SJSA1 (cell line): ENCODE data around the gene TSEN34. TPM values are rescaled to one million over a fixed set of nuclear protein-coding genes. Genes with fewer than 3 reads are reported as not detected.
"Not testable (repeated sequence)": the region's sequence is repeated elsewhere in the genome, so short reads cannot be mapped to it uniquely, and the experiment has no call there.

Experiments used
- DNase-seq, 2 experiments: peaks; one replicate each; pipeline ENCODE4 v3.0.0-alpha.2; 2015 to 2020; ENCODE audit warnings: low spot score in 2 of 2, low read depth in 1 of 2
- H3K27ac ChIP-seq: fragments of 250-450 bp; sonication (Bioruptor Pico); 2 replicates; pipeline ENCODE4 v1.5.1; 2020; ENCODE audit warnings: mild to moderate bottlenecking, moderate library complexity
- H3K27me3 ChIP-seq: fragments of 250-450 bp; sonication (Bioruptor Pico); replicated peaks from 2 replicates; pipeline ENCODE4 v1.5.1; 2020; ENCODE audit warnings: mild to moderate bottlenecking, moderate library complexity
- H3K36me3 ChIP-seq: fragments of 250-450 bp; sonication (Bioruptor Pico); 2 replicates; pipeline ENCODE4 v1.5.1; 2020; ENCODE audit warnings: mild to moderate bottlenecking
- H3K4me1 ChIP-seq: fragments of 250-450 bp; sonication (Bioruptor Pico); replicated peaks from 2 replicates; pipeline ENCODE4 v1.6.1; 2021; ENCODE audit warnings: mild to moderate bottlenecking
- H3K4me3 ChIP-seq: fragments of 250-450 bp; sonication (Bioruptor Pico); 2 replicates; pipeline ENCODE4 v1.5.1; 2020; ENCODE audit warnings: mild to moderate bottlenecking
- H3K9me3 ChIP-seq: fragments of 250-450 bp; sonication (Bioruptor Pico); replicated peaks from 2 replicates; pipeline ENCODE4 v1.5.1; 2020; ENCODE audit warnings: mild to moderate bottlenecking
- total RNA-seq: library from RNA; depleted of rRNA; stranded (reverse); fragments of >200 nt; shearing (Covaris generic); gene quantifications from 2 replicates; pipeline ENCODE4 v1.2.3, GENCODE V29; 2014

The TSEN34 gene
- total RNA-seq, 1 experiment from 2014 or later = 85.4 TPM

- no peak overlapping the region for H3K4me3 ChIP-seq
- no peak overlapping the region for H3K27ac ChIP-seq
- no peaks in the 10 kb centered on the region for H3K9me3 ChIP-seq
- DNase-seq = no peak
- H3K27me3 ChIP-seq = no peaks in the 10 kb centered on the region
- H3K36me3 ChIP-seq = no peaks in the 10 kb centered on the region
- peaks cover 3% of the 10 kb centered on the region; the same call in 1 of the 2 replicates for H3K4me1 ChIP-seq
These were observed 21.9 kb upstream of the TSEN34 start for GRCh38 chr19:54169149-54169740.

GRCh38 chr19:54171736-54172431, 19.2 kb upstream of the TSEN34 start:
- H3K36me3 ChIP-seq, H3K27ac ChIP-seq, DNase-seq, H3K27me3 ChIP-seq, H3K4me3 ChIP-seq, H3K4me1 ChIP-seq, H3K9me3 ChIP-seq: not testable (repeated sequence)

GRCh38 chr19:54172471-54173358, 18.4 kb upstream of the TSEN34 start, which contains the start of gene TMC4:
Gene TMC4 (minus strand): TSS chr19:54173160. CDS start chr19:54173117, 43 bp downstream.
- Histone ChIP-seq H3K4me3 (no peak within 1 kb of the TSS), H3K9me3 (no peaks in the 10 kb centered on the region), H3K4me1 (peaks cover 3% of the 10 kb centered on the region; the same call in 1 of the 2 replicates), H3K27me3 (no peaks in the 10 kb centered on the region), H3K36me3 (peaks cover 8% of the 10 kb centered on the region; the same call in 1 of the 2 replicates), H3K27ac (no peak within 1 kb of the TSS)
- DNase-seq = no peak

GRCh38 chr19:54173359-54173699, 17.8 kb upstream of the TSEN34 start:
- no peak for DNase-seq
- H3K4me1 ChIP-seq = peaks cover 1% of the 10 kb centered on the region; the same call in 1 of the 2 replicates
- peaks cover 13% of the 10 kb centered on the region for H3K36me3 ChIP-seq
- H3K27me3 ChIP-seq = no peaks in the 10 kb centered on the region
- no peaks in the 10 kb centered on the region for H3K9me3 ChIP-seq
- H3K27ac ChIP-seq = no peak overlapping the region
- H3K4me3 ChIP-seq = no peak overlapping the region

- Histone ChIP-seq H3K4me1 (no peaks in the 10 kb centered on the region), H3K36me3 (peaks cover 22% of the 10 kb centered on the region), H3K4me3 (no peak overlapping the region), H3K9me3 (no peaks in the 10 kb centered on the region), H3K27me3 (no peaks in the 10 kb centered on the region), H3K27ac (no peak overlapping the region)
- no peak for DNase-seq
These were observed 16.9 kb upstream of the TSEN34 start for GRCh38 chr19:54173951-54174834.

- no peak for DNase-seq
- Histone ChIP-seq H3K4me1 (no peaks in the 10 kb centered on the region), H3K36me3 (peaks cover 51% of the 10 kb centered on the region)
These were observed 12.4 kb upstream of the TSEN34 start for GRCh38 chr19:54178581-54179261.

GRCh38 chr19:54179262-54179852, 11.8 kb upstream of the TSEN34 start:
- DNase-seq = no peak
- Histone ChIP-seq H3K4me3 (no peak overlapping the region), H3K27me3 (no peaks in the 10 kb centered on the region), H3K27ac (no peak overlapping the region), H3K36me3 (peaks cover 53% of the 10 kb centered on the region), H3K9me3 (no peaks in the 10 kb centered on the region), H3K4me1 (no peaks in the 10 kb centered on the region)

More at GRCh38 chr19:54178581-54179261, 12.4 kb upstream of the TSEN34 start:
- Histone ChIP-seq H3K4me3 (no peak overlapping the region), H3K27ac (no peak overlapping the region), H3K9me3 (no peaks in the 10 kb centered on the region), H3K27me3 (no peaks in the 10 kb centered on the region)

GRCh38 chr19:54179921-54180461, 11.1 kb upstream of the TSEN34 start:
- Histone ChIP-seq H3K27ac (no peak overlapping the region), H3K4me3 (no peak overlapping the region), H3K36me3 (peaks cover 53% of the 10 kb centered on the region), H3K4me1 (no peaks in the 10 kb centered on the region), H3K27me3 (no peaks in the 10 kb centered on the region), H3K9me3 (no peaks in the 10 kb centered on the region)
- DNase-seq = no peak

- H3K27ac ChIP-seq = no peak overlapping the region
- no peaks in the 10 kb centered on the region for H3K27me3 ChIP-seq
- H3K4me1 ChIP-seq = no peaks in the 10 kb centered on the region
- H3K4me3 ChIP-seq = no peak overlapping the region
- H3K36me3 ChIP-seq = peaks cover 53% of the 10 kb centered on the region
- no peaks in the 10 kb centered on the region for H3K9me3 ChIP-seq
- DNase-seq = no peak
These were observed 10.4 kb upstream of the TSEN34 start for GRCh38 chr19:54180691-54181091.

- H3K27ac ChIP-seq, H3K27me3 ChIP-seq, H3K4me3 ChIP-seq, H3K4me1 ChIP-seq, H3K9me3 ChIP-seq, DNase-seq: not testable (repeated sequence)
- peaks cover 53% of the 10 kb centered on the region for H3K36me3 ChIP-seq
These were observed 9.2 kb upstream of the TSEN34 start for GRCh38 chr19:54181894-54182293.

- DNase-seq = no peak
- no peaks in the 10 kb centered on the region for H3K9me3 ChIP-seq
- H3K36me3 ChIP-seq = peaks cover 55% of the 10 kb centered on the region
- no peak overlapping the region for H3K4me3 ChIP-seq
- H3K4me1 ChIP-seq = peaks cover 6% of the 10 kb centered on the region
- H3K27ac ChIP-seq = no peak overlapping the region
- no peaks in the 10 kb centered on the region for H3K27me3 ChIP-seq
These were observed 7.7 kb upstream of the TSEN34 start for GRCh38 chr19:54183431-54183830.

- Histone ChIP-seq H3K36me3 (peaks cover 39% of the 10 kb centered on the region), H3K9me3 (no peaks in the 10 kb centered on the region), H3K4me1 (peaks cover 8% of the 10 kb centered on the region), H3K27ac (no peak overlapping the region), H3K27me3 (no peaks in the 10 kb centered on the region), H3K4me3 (no peak overlapping the region)
- DNase-seq = no peak
These were observed 4.8 kb upstream of the TSEN34 start for GRCh38 chr19:54186351-54186750.
